ENCODE data around the gene EGR1.
A peak's percentile ranks its signal among the peaks of the same experiment; 100 is the strongest.

The EGR1 gene

GRCh38 chr5:138454121-138454520 is 11.2 kb upstream of the EGR1 start:
- DNase-seq: no peak

DNA sequence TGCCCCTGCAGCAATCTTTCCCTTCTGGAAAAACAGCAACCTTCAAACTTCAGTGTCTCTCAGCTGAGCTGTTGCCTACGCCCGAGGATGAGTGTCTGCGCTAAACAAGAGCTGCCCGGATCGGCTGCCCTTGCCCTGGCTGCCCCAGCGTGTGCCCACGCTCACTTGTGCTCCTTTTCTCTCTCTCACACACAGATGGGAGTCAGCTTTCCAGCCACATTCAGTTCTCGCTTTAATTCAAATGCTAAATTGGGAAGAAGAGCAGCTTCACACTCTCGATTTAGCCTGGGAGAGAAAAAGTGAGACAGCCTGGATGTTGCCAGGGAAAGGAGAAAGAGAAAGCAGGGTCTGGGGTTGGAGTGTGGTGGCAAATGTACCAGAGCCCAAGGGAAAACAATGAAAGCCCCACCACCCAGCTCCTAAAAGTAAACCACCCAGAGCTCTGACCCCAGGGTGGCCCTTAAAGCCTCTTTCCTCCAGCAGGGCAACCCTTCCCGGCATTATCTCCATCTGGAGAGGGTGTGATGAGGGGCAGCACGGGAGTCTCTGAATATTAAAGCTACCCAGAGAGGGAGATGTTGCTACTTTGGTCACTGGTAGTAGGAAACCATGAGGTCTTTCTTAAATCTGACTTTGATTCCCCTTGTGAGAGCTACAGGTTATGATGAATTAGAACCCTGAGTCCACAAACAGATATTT is 9.9 kb upstream of the EGR1 start:
- DNase-seq: no peak

DNA sequence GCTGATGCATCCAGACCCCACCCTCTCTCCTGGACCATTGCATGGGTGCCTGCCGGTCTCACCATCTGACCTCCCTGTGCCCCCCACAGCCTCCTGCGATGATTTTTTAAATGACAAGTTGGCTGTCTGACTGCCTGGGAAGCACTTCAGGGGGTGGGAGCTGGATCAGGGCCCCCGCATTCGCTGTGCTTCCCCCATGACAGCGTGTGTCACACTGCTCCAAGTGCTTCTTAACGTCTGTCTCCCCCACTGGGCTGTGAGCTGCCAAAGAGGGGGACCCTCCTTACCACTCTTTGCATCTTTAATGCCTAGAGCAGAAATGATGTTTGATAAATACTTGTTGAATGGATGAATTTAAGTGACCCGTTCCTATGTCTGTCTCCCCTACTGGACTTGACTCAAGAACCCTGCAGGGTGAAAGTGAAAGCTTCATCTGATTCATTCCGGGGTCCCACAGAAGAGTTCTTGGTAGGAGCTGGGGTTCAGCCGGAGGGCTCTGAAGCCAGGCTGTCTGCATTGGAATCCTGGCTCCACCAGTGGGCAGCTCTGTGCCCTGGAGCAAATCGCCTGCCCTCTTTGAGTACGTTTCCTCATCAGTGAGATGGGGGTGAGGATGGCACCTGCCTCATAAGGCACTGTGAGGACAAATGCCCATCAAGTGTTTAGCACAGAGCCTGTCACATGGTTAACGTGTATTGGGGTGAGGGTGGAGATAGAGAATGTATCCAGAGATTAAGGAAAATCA is 7.6 kb upstream of the EGR1 start:
- no peak for DNase-seq

DNA sequence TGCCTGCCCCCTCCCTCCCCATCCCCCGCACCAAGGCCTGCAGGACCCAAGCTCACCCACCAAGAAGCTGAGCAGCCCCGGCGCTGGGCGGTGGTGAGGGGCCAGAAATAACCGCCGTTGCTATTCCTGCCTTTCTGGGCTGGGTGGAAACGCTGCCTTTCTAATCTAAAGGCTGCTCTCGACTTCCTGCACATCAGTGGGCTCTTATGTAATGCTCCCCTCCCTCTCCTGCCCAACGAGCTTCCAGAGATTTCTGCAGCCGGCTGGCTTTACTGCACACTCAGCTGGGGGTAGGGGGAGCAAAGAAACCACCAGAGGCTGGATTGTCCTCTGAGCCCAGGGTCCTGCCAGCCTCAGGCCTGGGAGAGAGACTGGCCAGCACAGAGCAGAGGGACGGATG is 6.9 kb upstream of the EGR1 start:
- DNase-seq: no peak

- DNase-seq: no peak
Measured at GRCh38 chr5:138458856-138459255, 6.4 kb upstream of the EGR1 start.

GRCh38 chr5:138459311-138459933 is 5.9 kb upstream of the EGR1 start:
- no peak for DNase-seq

DNA sequence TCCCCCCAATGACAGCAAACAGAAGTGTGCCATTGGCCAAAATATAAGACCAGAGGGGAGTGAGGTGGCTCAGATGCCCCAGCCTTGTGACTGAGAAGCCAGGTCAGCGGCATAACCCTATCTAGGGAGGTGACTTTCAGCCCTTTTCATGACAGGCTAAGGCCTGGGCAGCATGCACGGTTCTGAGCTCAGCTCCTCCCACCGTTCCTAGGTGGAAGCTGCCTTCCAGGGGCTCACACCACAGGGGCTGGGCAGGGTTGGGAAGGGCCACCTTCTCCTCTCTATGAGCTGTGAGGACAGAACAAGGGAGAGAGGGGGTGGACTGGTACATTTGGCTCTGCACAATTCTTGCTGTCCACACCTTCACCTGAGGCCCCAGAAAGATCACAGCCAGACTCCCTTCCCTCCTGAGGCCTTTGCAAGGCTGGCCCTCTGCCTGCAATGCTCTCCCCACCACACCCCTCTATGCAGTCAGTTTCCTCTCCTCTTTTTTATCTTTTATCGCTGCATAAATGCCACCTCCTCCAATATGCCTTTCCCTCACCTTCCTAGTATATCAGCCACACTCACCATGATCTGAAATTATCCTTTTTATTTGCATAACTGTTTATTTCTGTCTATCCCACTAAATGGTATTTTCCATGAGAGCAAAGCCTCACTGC is 5.1 kb upstream of the EGR1 start:
- no peak for DNase-seq

DNA sequence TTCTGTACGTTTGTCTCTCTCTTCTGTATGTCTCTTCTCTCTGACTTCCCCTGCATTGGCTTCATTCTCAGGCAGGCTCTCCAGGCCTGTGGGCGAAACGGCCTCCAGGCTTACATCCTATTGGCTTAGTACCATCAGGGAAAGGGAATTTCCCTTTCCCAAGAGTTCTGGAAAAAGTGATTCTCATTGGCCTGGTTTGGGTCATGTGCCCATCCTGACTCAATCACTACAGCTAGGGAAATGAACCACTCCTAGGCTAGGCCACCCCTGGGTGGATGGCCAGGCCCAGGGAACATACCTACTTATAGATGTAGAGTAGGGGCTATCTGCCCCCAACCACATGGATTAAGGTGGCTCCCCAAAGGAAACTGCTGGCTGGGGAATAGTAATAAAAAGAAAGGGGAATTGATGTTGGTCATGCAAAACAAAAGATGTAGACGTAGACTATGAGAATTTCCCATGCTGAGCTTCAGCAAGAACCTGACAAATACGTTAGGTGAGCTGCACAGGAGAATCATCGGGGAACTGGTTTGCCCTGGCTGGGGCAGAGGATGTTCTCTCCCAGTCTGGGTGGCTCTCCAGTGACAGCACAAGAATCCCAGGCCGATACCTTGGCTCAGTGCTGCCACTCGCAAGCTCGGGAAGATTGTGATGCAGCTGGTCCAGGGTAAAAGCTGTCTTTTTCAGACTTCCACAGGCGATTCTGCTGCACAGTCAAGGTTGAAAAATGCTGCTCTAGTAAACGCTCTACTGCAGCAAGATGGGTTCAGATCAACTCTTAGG is 3.7 kb upstream of the EGR1 start:
- DNase-seq: no peak

DNA sequence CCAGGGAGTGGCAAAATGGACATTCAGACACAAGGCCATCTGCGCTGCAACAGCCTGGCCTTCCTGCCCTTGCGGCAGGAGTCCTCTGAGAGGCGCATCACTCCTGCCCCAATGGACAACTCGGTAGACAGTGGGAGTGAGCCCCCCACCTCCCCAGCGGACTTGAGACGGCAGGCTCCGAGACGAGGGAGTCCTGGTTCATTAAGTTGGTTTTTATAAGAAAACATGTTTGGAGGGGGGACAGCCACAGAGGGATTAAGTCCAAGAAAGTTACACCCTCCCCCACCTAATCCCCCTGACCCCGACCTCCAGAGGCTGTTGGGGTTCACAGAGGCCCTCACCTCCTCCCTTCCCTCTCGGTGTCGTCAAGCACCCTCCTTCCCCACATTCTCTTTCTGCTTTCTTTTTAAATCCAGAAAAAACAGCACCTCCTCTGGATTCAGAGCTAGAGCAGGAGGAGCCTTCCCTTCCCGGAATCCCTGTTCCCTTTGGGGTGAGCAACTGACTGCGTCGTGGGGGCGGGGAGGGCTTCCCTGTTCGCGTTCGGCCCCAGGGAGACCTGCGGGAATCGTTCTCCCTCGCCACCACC is 1.8 kb upstream of the EGR1 start:
- peak; percentile 27 for DNase-seq

- DNase-seq: peak; percentile 58
Measured at GRCh38 chr5:138464008-138464387, 1.3 kb upstream of the EGR1 start.

DNA sequence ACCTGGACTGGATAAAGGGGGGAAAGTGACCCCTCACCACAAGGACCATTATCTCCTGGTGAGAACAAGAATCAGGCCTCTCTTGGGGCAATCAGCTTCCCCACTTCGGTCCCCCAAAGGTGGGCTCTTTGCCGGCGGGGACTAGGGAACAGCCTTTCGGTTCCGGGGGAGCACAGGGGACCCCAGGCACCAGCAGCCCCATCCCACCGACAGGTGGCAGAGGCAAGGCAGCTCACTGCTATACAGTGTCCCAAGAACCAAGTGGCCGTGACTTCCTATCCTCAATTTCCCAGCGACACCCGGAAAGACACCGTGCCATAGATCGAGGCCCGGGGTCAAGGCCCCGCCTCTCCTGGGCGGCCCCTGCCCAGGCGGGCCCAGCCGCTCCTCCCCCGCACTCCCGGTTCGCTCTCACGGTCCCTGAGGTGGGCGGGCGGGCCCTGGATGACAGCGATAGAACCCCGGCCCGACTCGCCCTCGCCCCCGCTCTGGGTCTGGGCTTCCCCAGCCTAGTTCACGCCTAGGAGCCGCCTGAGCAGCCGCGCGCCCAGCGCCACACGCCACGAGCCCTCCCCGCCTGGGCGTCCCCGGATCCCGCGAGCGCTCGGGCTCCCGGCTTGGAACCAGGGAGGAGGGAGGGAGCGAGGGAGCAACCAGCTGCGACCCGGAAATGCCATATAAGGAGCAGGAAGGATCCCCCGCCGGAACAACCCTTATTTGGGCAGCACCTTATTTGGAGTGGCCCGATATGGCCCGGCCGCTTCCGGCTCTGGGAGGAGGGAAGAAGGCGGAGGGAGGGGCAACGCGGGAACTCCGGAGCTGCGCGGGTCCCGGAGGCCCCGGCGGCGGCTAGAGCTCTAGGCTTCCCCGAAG is 655 bp upstream of the EGR1 start:
- DNase-seq: peak; percentile 86

GRCh38 chr5:138466125-138466899 is 1.0 kb downstream of the EGR1 start:
- DNase-seq: no peak

- no peak for DNase-seq
Measured at GRCh38 chr5:138466900-138467710, 1.8 kb downstream of the EGR1 start.

DNA sequence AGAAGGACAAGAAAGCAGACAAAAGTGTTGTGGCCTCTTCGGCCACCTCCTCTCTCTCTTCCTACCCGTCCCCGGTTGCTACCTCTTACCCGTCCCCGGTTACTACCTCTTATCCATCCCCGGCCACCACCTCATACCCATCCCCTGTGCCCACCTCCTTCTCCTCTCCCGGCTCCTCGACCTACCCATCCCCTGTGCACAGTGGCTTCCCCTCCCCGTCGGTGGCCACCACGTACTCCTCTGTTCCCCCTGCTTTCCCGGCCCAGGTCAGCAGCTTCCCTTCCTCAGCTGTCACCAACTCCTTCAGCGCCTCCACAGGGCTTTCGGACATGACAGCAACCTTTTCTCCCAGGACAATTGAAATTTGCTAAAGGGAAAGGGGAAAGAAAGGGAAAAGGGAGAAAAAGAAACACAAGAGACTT is 2.4 kb downstream of the EGR1 start:
- DNase-seq: no peak

- DNase-seq: no peak
Measured at GRCh38 chr5:138468133-138468965, 3.1 kb downstream of the EGR1 start.

- no peak for DNase-seq
Measured at GRCh38 chr5:138468966-138469539, 3.8 kb downstream of the EGR1 start.

DNA sequence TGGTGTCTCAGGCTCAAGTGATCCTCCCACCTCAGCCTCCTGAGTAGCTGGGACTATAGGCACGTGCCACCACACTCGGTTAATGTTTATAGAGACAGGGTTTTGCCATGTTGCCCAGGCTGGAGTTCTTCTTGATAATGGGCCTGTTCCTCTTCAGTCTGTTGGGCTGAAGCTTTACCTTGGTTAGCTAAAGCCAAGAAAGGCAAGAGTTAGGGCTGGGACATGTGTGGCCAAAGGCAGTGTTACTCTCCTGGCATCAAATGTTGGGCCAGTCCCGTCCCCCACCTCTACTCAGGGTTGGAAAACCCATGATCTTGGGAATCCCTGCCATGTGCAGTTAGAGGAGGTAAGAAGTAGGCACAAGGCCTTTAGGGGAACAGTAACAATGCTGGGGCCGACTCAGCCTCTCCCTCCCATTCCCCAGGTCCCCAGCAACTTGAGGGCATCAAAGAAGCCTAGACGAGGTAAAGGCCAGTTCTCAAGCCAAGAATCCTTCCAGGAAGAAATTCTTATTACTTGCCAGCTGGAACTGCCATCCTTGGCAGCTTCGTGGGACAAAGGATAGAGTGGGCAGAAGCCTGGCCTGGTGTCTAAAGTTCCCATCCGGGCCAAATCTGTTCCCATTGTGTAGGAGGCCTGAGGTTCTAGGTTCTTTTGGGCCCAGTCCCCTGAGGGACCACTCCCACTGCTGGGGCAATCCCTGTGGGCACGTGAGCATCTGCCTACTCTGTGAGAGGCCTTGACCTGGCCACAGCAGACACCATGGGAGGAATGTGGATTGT is 4.5 kb downstream of the EGR1 start:
- DNase-seq: no peak

Measured in DMS79 (cell line).